GM12874 (cell line): Measurements from ENCODE around the gene LCT.

ENCODE experiments used
- TF ChIP-seq, protein P1 (sequence below): IDR thresholded peaks from 2 replicates; pipeline ENCODE4 v1.5.1; 2011; ENCODE audit warnings: low read depth, mild to moderate bottlenecking, control low read depth, low read length, moderate library complexity; ENCODE audit not compliant: insufficient read depth

LCT gene

DNA sequence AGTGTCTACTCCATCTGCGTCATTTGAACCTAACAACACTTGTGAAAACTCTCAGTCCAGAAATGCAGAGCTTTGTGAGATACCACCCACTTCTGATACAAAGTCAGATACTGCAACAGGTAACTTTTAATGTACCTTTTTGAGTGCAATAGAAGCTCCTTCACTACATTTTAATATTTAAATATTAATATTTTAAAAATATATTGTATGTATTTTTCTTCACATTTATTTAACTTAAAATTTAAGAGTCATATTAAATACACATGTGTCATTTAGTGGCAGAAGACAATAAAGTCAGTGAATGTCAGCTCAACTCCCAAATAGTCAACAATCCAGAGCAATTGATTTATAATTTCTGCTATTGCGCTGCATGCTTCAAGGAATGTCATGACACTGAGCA is 81.4 kb downstream of the LCT start:
- TF ChIP-seq, protein P1, sequence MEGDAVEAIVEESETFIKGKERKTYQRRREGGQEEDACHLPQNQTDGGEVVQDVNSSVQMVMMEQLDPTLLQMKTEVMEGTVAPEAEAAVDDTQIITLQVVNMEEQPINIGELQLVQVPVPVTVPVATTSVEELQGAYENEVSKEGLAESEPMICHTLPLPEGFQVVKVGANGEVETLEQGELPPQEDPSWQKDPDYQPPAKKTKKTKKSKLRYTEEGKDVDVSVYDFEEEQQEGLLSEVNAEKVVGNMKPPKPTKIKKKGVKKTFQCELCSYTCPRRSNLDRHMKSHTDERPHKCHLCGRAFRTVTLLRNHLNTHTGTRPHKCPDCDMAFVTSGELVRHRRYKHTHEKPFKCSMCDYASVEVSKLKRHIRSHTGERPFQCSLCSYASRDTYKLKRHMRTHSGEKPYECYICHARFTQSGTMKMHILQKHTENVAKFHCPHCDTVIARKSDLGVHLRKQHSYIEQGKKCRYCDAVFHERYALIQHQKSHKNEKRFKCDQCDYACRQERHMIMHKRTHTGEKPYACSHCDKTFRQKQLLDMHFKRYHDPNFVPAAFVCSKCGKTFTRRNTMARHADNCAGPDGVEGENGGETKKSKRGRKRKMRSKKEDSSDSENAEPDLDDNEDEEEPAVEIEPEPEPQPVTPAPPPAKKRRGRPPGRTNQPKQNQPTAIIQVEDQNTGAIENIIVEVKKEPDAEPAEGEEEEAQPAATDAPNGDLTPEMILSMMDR: no peak

- TF ChIP-seq, protein P1: no peak
Observed at GRCh38 chr2:135745545-135745944, 91.4 kb downstream of the LCT start.

DNA sequence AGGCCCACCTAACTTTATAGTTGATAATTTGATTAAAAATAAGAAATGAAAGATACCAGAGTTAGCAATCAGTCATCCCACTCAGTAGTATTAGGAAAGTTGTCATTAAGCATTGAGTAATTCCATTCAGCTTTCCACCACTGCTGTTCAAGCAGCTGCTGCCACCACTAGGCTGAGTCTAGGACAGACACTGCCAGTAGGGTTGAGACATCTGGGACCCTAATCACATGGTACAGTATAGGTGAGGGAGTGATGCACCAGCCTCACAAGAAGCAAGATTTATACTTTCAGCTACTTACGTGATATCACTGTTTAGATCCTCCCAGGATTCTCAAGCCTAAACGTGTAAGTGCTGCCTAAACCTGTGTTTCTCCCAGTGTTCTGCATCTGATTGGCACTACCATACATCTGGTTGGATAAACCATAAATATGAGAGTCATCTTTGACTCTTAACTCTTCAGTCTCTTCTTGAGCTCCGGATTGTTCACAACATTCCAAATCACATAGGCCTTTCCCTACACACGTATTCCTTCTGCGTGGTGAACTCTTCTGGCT is 92.1 kb downstream of the LCT start:
- TF ChIP-seq, protein P1: no peak

- TF ChIP-seq, protein P1: no peak
Observed at GRCh38 chr2:135743860-135744259, 93.1 kb downstream of the LCT start.

DNA sequence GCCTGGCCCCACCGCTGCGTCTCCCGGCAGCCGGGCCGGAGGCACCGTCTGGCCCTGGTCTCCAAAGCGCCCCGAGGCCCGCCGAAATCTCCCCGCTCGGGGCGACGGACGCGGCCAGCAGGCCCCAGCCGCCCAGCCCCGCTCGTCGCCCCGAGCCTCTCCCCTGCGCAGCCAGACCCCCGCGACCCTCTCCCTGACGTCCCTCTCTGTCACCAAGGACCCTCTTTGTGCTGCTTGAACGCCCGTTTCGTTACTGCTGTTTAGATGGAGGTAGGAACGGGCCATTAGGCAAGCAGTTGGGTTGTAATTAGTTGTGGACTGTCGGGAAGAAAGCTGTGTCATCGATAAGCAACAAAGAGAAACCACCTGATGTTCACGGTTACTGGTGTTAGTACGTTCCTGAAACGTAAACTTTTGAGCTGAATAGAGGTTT is 94.6 kb downstream of the LCT start:
- TF ChIP-seq, protein P1: no peak

GRCh38 chr2:135741395-135742324 is 95.3 kb downstream of the LCT start, which contains the start of gene UBXN4:
TSS of gene UBXN4 (plus strand) at chr2:135741855. CDS start at chr2:135741930, 75 bp downstream.
- TF ChIP-seq, protein P1: peak; percentile 56

DNA sequence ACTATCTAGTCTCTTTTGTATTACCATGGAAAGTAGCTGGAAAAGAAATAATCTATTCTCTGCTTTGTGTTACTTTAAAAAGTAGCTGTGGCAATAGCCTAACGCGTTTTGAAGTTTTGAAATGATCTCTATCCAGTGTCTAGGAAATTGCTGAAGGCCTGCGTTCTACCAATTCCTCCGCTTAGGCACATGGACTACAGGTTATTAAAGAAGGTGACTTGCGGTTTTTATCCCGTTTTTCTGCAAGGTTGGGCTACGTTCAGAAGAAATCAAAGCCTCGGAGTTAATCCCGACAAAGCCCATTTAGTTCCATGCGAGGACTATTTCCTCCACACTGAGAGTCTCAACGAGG is 96.0 kb downstream of the LCT start:
- TF ChIP-seq, protein P1: no peak
